ENCODE data around the gene IGF1.

The IGF1 gene

DNA sequence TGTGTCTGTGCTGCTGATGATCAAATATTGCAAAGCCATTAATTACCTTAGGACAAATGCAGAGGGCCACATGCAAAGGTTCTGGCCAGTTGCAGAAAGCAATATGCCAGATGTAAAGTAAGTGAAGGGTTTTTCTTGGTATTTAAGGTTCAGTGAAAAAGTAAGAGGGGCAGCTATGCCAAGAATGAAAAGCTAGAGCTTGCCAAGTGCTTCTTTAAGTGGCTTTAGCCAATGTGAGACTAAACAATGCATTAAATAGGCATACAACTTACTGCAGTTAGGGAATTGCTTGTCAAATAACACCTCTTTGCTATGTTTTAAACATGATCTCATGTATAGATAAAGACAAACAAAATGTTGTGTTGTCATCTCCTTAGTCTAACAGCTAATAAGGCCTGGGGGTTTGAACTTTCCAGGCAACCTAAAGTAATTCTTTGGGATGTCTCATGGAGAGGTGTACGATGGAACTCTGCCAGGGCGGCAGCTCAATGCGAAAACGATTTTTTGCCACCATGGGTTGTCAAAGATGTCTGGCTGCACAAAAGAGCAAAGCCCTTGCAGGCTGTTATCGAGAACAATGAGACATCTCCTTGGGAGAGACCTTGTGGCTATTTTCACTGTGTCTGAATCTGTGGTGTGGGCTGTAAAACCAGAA lies 12.0 kb downstream of the IGF1 start:
- no peak overlapping the region for H3K9ac ChIP-seq (ENCODE audit: low read length)
- no peaks in the 10 kb centered on the region for H3K9me3 ChIP-seq (replicated peaks; ENCODE audit: insufficient read depth, low read length)
- no peaks in the 10 kb centered on the region for H3K9me2 ChIP-seq (replicated peaks; ENCODE audit: insufficient read depth, low read length)
- DNase-seq = no peak
- H3K4me2 ChIP-seq (ENCODE audit: low read depth, low read length) = no peak overlapping the region
- no peaks in the 10 kb centered on the region for H3K4me1 ChIP-seq (ENCODE audit: low read length)
- H4K20me1 ChIP-seq (ENCODE audit: insufficient read depth, low read length) = no peaks in the 10 kb centered on the region
- no peaks in the 10 kb centered on the region for H3F3A ChIP-seq (ENCODE audit: insufficient read depth, low read length)
- TF ChIP-seq EZH2phosphoT487 (IDR thresholded peaks at IDR 0.05; ENCODE audit: low read length) (no peak), EZH2 (optimal IDR thresholded peaks at IDR 0.05; ENCODE audit: low read depth, low read length) (no peak)
- TF ChIP-seq, protein P1, sequence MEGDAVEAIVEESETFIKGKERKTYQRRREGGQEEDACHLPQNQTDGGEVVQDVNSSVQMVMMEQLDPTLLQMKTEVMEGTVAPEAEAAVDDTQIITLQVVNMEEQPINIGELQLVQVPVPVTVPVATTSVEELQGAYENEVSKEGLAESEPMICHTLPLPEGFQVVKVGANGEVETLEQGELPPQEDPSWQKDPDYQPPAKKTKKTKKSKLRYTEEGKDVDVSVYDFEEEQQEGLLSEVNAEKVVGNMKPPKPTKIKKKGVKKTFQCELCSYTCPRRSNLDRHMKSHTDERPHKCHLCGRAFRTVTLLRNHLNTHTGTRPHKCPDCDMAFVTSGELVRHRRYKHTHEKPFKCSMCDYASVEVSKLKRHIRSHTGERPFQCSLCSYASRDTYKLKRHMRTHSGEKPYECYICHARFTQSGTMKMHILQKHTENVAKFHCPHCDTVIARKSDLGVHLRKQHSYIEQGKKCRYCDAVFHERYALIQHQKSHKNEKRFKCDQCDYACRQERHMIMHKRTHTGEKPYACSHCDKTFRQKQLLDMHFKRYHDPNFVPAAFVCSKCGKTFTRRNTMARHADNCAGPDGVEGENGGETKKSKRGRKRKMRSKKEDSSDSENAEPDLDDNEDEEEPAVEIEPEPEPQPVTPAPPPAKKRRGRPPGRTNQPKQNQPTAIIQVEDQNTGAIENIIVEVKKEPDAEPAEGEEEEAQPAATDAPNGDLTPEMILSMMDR (IDR thresholded peaks at IDR 0.05; ENCODE audit: low read length) = no peak
- H2AFZ ChIP-seq (ENCODE audit: low read length) = no peak overlapping the region
- H3K79me2 ChIP-seq (ENCODE audit: low read length) = peaks cover 49% of the 10 kb centered on the region
- H3K27ac ChIP-seq (ENCODE audit: low read length) = no peak overlapping the region
- H3K36me3 ChIP-seq (replicated peaks; ENCODE audit: insufficient read depth, low read length) = peaks cover 2% of the 10 kb centered on the region; the same call in 1 of the 2 replicates
- no peaks in the 10 kb centered on the region for H3K27me3 ChIP-seq (replicated peaks; ENCODE audit: insufficient read depth, low read length)
- no peak overlapping the region for H3K4me3 ChIP-seq (ENCODE audit: low read length)

DNA sequence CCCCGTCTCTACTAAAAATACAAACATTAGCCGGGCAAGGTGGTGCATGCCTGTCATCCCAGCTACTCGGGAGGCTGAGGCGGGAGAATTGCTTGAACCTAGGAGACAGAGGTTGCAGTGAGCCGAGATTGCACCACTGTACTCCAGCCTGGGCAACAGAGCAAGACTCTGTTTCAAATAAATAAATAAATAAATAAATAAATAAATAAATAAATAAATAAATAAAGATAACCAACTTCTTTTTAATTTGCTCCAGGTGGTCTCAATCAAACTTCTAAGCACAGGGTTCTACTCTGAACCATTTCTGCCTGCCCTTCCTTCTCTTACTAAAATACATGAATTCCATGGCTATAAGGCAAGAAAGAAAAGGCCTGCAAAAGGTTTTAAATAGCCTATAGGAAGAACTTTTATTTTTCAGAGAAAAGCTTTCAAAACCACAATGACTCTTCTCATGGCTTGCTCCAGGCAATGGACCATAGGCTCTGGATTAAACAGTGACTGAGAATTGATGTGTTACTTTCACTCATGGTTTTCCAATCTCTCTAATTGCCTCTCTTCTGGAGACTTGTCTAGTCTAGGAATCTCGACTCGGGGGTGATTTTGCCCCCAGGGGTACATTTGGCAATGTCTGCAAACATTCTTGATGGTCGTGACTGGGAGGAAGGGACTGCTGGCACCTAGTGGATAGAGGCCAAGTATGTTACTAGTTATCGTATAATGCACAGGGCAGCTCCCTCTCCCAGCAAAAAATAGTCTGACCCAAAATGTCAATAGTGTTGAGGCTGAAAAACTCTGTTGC lies 14.4 kb downstream of the IGF1 start:
- Histone ChIP-seq H3K9me3 (replicated peaks; ENCODE audit: insufficient read depth, low read length) (no peaks in the 10 kb centered on the region), H3K27ac (ENCODE audit: low read length) (no peak overlapping the region), H4K20me1 (ENCODE audit: insufficient read depth, low read length) (no peaks in the 10 kb centered on the region), H3K27me3 (replicated peaks; ENCODE audit: insufficient read depth, low read length) (no peaks in the 10 kb centered on the region), H3K9me2 (replicated peaks; ENCODE audit: insufficient read depth, low read length) (no peaks in the 10 kb centered on the region), H3F3A (ENCODE audit: insufficient read depth, low read length) (no peaks in the 10 kb centered on the region), H3K36me3 (replicated peaks; ENCODE audit: insufficient read depth, low read length) (no peaks in the 10 kb centered on the region; the same call in 1 of the 2 replicates), H3K9ac (ENCODE audit: low read length) (no peak overlapping the region), H3K4me2 (ENCODE audit: low read depth, low read length) (no peak overlapping the region), H3K79me2 (ENCODE audit: low read length) (peaks cover 28% of the 10 kb centered on the region; the same call in 1 of the 2 replicates), H3K4me1 (ENCODE audit: low read length) (no peaks in the 10 kb centered on the region), H2AFZ (ENCODE audit: low read length) (no peak overlapping the region), H3K4me3 (ENCODE audit: low read length) (no peak overlapping the region)
- DNase-seq = no peak
- no peak for TF ChIP-seq EZH2phosphoT487 (IDR thresholded peaks at IDR 0.05; ENCODE audit: low read length)
- TF ChIP-seq, protein P1 (IDR thresholded peaks at IDR 0.05; ENCODE audit: low read length) = no peak
- no peak for TF ChIP-seq EZH2 (optimal IDR thresholded peaks at IDR 0.05; ENCODE audit: low read depth, low read length)

DNA sequence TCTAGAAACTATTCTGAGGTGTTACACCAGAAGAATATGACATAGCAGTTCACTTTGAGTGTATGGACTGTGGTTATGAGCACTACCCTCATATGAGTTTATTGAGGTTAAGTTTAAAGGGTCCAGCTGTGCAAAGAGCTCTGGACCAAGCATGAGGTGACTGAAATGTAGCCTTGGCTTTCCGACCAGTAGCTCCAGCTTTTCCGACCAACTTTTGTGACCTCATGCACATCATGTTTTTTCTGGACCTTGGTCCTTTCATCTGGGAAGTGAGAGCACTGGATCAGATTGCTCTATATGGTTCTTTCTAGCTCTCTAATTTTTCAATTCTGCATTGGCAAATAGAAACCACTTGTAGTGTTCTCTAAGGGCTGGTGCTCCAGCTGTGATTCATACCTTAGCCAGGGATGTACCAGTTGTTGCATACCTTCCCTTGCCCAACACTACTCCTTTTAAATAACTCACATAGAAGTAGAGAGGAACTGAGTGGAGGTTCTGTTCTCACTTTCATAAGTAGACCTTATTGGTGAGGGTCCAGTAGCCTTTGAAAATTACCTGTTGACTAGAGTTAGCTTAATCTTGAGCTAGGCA lies 16.6 kb downstream of the IGF1 start:
- Histone ChIP-seq H3K9me2 (replicated peaks; ENCODE audit: insufficient read depth, low read length) (no peaks in the 10 kb centered on the region), H3K36me3 (replicated peaks; ENCODE audit: insufficient read depth, low read length) (no peaks in the 10 kb centered on the region), H3K27me3 (replicated peaks; ENCODE audit: insufficient read depth, low read length) (no peaks in the 10 kb centered on the region), H3K4me3 (ENCODE audit: low read length) (no peak overlapping the region), H3F3A (ENCODE audit: insufficient read depth, low read length) (no peaks in the 10 kb centered on the region), H4K20me1 (ENCODE audit: insufficient read depth, low read length) (no peaks in the 10 kb centered on the region), H3K9me3 (replicated peaks; ENCODE audit: insufficient read depth, low read length) (no peaks in the 10 kb centered on the region), H3K4me1 (ENCODE audit: low read length) (no peaks in the 10 kb centered on the region), H2AFZ (ENCODE audit: low read length) (no peak overlapping the region), H3K79me2 (ENCODE audit: low read length) (peaks cover 7% of the 10 kb centered on the region; the same call in 1 of the 2 replicates), H3K4me2 (ENCODE audit: low read depth, low read length) (no peak overlapping the region), H3K27ac (ENCODE audit: low read length) (no peak overlapping the region), H3K9ac (ENCODE audit: low read length) (no peak overlapping the region)
- TF ChIP-seq EZH2 (optimal IDR thresholded peaks at IDR 0.05; ENCODE audit: low read depth, low read length) (no peak), EZH2phosphoT487 (IDR thresholded peaks at IDR 0.05; ENCODE audit: low read length) (no peak)
- TF ChIP-seq, protein P1 (IDR thresholded peaks at IDR 0.05; ENCODE audit: low read length) = no peak
- DNase-seq = no peak

Data from MM.1S (cell line).